Activated T-cell treated with anti-CD3 and anti-CD28 coated beads, Interleukin-2, amount 50 U/mL, for 1 hour (primary cell): ENCODE results near the gene KLK7.

Experiments used
- DNase-seq: peaks from one replicate; pipeline ENCODE4 v3.0.0-alpha.2; 2020

The KLK7 gene

DNA sequence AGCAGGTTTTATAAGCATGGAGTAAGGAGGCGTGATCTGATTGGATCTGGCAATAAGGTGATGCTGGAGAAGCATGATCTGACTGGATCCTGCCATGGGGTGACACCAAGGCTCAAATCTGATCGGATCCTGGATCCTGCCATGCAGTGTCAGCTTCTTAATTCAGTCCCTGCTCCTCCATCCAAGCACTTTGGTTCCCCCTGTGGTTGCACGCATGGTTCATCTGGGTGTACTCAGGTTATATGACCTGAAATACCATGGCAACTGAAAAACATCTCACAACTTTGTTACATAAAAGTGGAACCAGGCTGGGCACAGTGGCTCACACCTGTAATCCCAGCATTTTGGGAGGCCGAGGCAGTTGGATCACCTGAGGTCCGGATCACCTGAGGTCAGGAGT lies 54.9 kb downstream of the KLK7 start:
- no peak for DNase-seq
